GM19324 (cell line): ENCODE data around the gene PRR14L.

Experiments
- ATAC-seq: cut with Tn5 transposase; IDR thresholded peaks from one replicate; pipeline ENCODE4 v1.9.1; 2021; ENCODE audit warnings: mild to moderate bottlenecking, moderate library complexity; ENCODE audit not compliant: unreplicated experiment, low FRiP score

PRR14L gene

GRCh38 chr22:31647523-31648320, 102.2 kb downstream of the PRR14L start:
- no peak for ATAC-seq

GRCh38 chr22:31647066-31647465, 102.9 kb downstream of the PRR14L start:
- no peak for ATAC-seq

GRCh38 chr22:31646186-31647019, 103.5 kb downstream of the PRR14L start:
- no peak for ATAC-seq

- no peak for ATAC-seq
Observed at GRCh38 chr22:31639436-31640039, 110.4 kb downstream of the PRR14L start.

GRCh38 chr22:31637891-31638618, 111.9 kb downstream of the PRR14L start:
- ATAC-seq: peak; percentile 32

GRCh38 chr22:31637447-31637890, 112.5 kb downstream of the PRR14L start:
- ATAC-seq: peak; percentile 47

- ATAC-seq: no peak
Observed at GRCh38 chr22:31635638-31636306, 114.2 kb downstream of the PRR14L start.

GRCh38 chr22:31631436-31631835, 118.5 kb downstream of the PRR14L start:
- ATAC-seq: no peak
